Activated naive CD8-positive, alpha-beta T cell treated with anti-CD3 and anti-CD28 coated beads, Interleukin-2, amount 10 ng/mL, durations not matched to agents 7 days and 5 days (primary cell): ENCODE data around the gene LCN10. TPM values are rescaled to one million over a fixed set of nuclear protein-coding genes. Genes with fewer than 3 reads are reported as not detected.
"Not testable (repeated sequence)": the region's sequence is repeated elsewhere in the genome, so short reads cannot be mapped to it uniquely, and the experiment has no call there.

Experiments used
- ATAC-seq: fragments of 150-1000 bp; cut with Tn5 transposase; one replicate; pipeline ENCODE4 v1.10.0; 2021; ENCODE audit warnings: low read depth, moderate library complexity
- POLR2A ChIA-PET: fragments of 350-600 bp; sonication (Branson Sonifier 250); formaldehyde crosslinking; loops from one replicate; lab custom pipeline; 2021; ENCODE audit warnings: antibody characterized with exemption; lab: Charles Lee
- DNase-seq: peaks from one replicate; pipeline ENCODE4 v3.0.0; 2021
- H3K27ac Mint-ChIP-seq: one replicate; pipeline ENCODE4 v1.8.0; 2022; ENCODE audit warnings: mild to moderate bottlenecking, mixed read lengths
- H3K27me3 Mint-ChIP-seq: one replicate; pipeline ENCODE4 v1.8.0; 2022; ENCODE audit warnings: mild to moderate bottlenecking, moderate library complexity, mixed read lengths
- H3K36me3 Mint-ChIP-seq: one replicate; pipeline ENCODE4 v1.8.0; 2021; ENCODE audit warnings: mild to moderate bottlenecking, mixed read lengths
- H3K4me1 Mint-ChIP-seq: one replicate; pipeline ENCODE4 v1.8.0; 2021; ENCODE audit warnings: mixed read lengths
- H3K4me3 Mint-ChIP-seq: one replicate; pipeline ENCODE4 v1.8.0; 2022; ENCODE audit warnings: mild to moderate bottlenecking, moderate library complexity, mixed read lengths
- H3K9me3 Mint-ChIP-seq: one replicate; pipeline ENCODE4 v1.8.0; 2021; ENCODE audit warnings: mixed read lengths
- total RNA-seq, 2 experiments: library from RNA; stranded (reverse); gene quantifications; one replicate each; pipeline ENCODE4 v1.2.3, GENCODE V29; 2021

Gene LCN10
- total RNA-seq, 2 experiments from 2014 or later, result 1.00 to 1.0 TPM

DNA sequence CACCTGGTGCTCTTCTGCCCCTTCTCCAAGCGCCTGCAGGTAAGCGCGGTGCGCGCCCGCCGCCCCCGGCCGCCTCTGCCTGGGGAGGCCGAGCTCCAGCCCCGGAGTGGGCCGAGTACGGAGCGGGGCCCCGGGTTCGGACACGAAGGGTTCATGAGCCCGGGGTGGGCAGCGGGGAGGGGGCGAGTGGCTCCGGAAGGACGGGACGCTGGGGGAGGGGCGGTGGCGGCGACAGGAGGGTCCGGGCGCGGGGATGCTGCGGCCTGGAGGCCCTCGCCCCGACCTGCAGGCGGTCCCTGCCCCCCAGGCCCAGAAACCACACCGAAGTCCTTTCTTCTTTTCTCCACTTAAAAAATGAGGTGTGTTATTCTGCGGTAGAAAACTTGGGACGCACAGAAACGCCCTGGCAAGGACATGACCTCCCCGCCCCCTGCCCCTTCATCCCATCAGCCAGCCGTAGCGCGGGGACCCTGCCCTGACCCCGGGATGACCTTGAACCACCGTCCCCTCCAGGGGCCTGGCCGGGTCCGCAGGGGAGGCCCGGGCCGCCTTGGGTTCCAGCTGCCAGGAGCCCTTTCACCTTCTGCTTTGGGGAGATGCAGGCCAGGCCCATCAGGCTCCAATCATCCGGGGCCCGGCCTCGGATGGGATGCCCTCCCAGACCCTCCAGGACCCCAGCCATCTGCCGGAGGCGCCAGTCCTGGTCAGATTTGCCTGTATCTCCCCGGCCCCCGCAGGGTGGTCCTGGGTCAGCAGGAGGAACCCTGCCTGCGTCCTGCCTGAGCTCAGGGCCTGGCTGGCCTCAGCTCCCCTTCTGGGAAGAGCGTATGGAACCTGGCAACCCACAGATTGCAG lies 29.8 kb downstream of the LCN10 start:
- no peaks in the 10 kb centered on the region for H3K4me1 Mint-ChIP-seq
- POLR2A ChIA-PET, result interaction anchor here (1.1 to 6.1 kb wide), 3 partner anchors 12 to 356 kb away, joined by 3 to 46 read pairs (median 4); no protein-coding TSS in a partner anchor
- ATAC-seq (no peak), DNase-seq (peak; percentile 35)
- peaks cover 31% of the 10 kb centered on the region for H3K27me3 Mint-ChIP-seq
- no peaks in the 10 kb centered on the region for H3K36me3 Mint-ChIP-seq
- no peak overlapping the region for H3K27ac Mint-ChIP-seq
- no peak overlapping the region for H3K4me3 Mint-ChIP-seq
- H3K9me3 Mint-ChIP-seq, result no peaks in the 10 kb centered on the region

DNA sequence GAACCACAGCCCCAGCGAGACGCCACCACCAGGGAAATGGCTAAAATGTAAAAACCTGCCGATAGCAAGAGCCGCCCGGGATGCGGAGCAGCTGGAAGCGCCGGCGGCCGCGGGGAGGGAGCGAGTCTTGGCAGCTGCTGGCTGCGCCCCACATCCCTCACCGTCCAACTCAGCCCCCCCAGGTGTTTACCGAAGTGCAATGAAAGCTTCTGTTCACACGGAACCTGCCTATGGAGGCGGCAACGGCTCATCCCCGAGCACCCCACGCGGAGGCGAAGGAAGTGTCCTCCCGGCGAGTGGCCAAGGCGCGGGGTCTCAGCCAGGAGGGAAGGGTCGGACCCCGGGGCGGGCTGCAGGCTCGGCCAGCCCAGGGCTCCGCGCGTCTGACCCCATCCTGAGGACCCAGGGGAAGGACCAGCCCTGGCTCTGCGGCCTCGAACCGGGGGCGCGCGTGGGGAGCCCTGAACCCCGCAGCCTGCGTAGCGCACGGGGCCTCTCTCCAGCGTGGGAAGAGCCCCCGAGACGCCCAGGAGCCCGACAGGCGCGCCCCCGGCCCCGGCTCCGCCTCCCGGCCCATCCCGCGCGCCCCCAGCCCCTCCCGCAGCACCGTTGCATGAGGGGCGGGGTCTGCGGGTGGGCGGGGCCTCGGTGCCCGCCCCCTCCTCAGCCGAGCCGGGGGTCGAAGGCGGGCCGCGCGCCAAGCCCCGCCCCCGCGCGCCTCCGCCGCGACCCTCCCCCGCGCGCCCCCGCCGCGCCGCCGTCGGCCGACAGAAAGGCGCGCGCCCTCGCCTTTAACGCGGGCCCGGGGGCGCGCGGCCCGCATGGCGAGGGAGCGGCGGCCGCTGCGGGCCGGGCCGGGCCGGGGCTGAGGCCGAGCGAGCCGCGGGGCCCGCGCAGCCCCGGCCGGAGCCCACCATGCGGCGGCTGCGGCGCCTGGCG lies 30.7 kb downstream of the LCN10 start, which contains the start of gene DIPK1B:
DIPK1B (plus strand) TSS at position 822 of the 939 bp plus-strand sequence; CDS start at position 916, 94 bp downstream.
- H3K4me3 Mint-ChIP-seq, result peak within 1 kb of the TSS; percentile 50
- peaks cover 31% of the 10 kb centered on the region for H3K27me3 Mint-ChIP-seq
- H3K4me1 Mint-ChIP-seq, result no peaks in the 10 kb centered on the region
- no peaks in the 10 kb centered on the region for H3K9me3 Mint-ChIP-seq
- H3K27ac Mint-ChIP-seq, result no peak within 1 kb of the TSS
- ATAC-seq (peak; percentile 24), DNase-seq (peak; percentile 38)
- POLR2A ChIA-PET, result interaction anchor here (0.9 to 6.1 kb wide), 3 partner anchors 8 to 357 kb away, joined by 3 to 46 read pairs (median 3); no protein-coding TSS in a partner anchor
- H3K36me3 Mint-ChIP-seq, result no peaks in the 10 kb centered on the region

DNA sequence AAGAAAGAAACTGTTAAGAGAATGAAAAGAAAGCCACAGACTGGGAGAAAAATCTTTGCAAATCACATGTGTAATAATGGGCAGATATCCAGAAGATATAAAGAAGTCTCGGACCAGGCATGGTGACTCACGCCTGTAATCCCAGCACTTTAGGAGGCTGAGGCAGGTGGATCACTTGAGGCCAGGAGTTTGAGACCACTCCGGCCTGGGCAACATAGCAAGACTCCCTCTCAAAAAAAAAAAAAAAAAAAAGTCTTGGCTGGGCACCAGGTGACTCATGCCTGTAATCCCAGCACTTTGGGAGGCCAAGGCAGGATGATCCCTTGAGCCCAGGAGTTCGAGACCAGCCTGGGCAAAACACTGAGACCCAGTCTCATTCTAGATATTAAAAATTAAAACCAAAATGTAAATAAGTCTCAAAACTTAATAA lies 31.5 kb downstream of the LCN10 start:
- H3K27me3 Mint-ChIP-seq, result peaks cover 33% of the 10 kb centered on the region
- POLR2A ChIA-PET, result interaction anchor here (0.7 to 6.1 kb wide), 4 partner anchors 9 to 326 kb away, joined by 3 to 46 read pairs (median 4); no protein-coding TSS in a partner anchor

DNA sequence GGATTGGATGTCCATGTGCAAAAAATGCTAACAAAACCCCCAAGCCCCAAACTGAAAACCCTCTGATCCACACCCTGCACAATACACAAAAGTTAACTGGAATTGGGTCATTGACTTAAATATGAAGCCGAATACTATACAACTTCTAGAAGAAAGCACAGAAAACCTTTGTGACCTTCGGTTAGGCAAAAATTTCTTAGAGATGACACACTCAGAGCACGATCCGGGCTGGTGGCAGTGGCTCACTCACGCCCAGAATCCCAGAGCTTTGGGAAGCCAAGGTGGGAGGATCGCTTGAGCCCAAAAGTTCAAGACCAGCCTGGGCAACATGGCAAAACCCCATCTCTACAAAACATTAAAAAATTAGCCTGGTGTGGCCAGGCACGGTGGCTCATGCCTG lies 32.2 kb downstream of the LCN10 start:
- POLR2A ChIA-PET, result interaction anchor here (0.7 kb wide), 2 partner anchors 28 to 326 kb away, joined by 4 to 5 read pairs; no protein-coding TSS in a partner anchor
- H3K27ac Mint-ChIP-seq, result no peak overlapping the region
- no peak for DNase-seq
- ATAC-seq, result no peak
- no peak overlapping the region for H3K4me3 Mint-ChIP-seq
- peaks cover 38% of the 10 kb centered on the region for H3K27me3 Mint-ChIP-seq
- H3K36me3 Mint-ChIP-seq, result no peaks in the 10 kb centered on the region
- no peaks in the 10 kb centered on the region for H3K9me3 Mint-ChIP-seq
- no peaks in the 10 kb centered on the region for H3K4me1 Mint-ChIP-seq

More for the DNA sequence above, 31.5 kb downstream of the LCN10 start:
- not testable (repeated sequence) for H3K4me1 Mint-ChIP-seq, H3K27ac Mint-ChIP-seq, H3K9me3 Mint-ChIP-seq, DNase-seq, ATAC-seq, H3K36me3 Mint-ChIP-seq
- peak overlapping the region; percentile 11 for H3K4me3 Mint-ChIP-seq

DNA sequence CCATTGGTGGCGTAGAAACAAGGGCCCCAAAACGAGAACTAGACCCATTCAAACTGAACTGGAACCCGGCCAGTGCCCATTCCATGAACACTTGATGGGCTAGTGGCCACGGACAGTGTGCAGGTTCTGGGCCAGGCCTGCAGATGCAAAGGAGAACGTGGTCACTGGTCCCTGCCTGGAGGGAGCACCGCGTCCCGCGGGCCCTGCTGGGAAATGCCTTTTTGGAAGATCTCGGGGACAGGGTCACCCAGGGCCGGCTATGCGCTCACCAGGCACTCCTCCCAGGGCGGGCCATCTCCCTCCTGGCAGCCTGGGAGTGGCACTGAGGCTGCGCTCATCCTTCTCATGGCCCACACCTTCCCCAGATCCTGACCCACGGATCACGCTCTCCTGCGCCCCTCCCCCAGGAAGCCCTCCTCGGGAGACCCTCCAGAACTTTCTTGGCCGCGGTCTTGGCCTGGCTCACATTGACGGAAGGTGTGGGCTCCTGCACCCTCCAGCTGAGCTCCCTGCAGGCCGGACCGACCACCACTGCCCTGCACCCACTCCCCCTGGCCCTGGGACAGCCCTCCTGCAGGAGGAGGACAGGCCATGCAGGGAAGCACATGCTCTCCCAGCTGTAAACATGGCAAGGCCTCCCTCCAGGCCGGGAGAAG lies 33.2 kb downstream of the LCN10 start:
- peaks cover 41% of the 10 kb centered on the region for H3K27me3 Mint-ChIP-seq

DNA sequence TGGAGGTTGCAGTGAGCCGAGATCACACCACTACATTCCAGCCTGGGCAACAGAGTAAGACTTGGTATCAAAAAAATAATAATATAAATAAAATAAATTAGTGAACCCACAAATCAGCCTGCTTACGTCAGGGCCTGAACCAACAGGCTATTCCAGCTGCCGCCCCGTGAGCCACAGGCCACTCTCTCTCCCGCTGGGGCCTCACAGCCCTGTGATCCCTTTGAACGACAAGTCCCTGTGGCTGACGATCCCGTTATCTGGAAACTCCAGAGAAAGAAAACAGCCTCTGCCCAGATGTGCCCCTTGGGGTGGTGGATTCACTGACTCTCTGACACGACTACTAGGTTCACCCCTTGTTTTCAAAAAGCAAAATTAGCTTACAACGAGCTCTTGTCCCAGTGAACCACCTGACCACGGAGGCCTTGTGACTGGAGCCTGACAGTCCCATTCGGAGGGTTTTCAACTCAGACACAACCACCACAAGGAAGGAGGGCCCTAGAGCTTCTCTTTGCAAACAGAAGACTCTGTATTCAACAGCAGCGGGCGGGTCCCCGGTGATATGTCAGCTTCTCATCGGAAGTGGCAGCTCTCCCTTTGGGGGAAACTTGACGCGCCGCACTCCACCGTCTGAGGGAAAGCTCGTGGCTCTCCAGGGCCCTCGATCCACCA lies 34.8 kb downstream of the LCN10 start:
- no peak for ATAC-seq
- H3K27ac Mint-ChIP-seq, result no peak overlapping the region
- peaks cover 29% of the 10 kb centered on the region for H3K27me3 Mint-ChIP-seq
- no peaks in the 10 kb centered on the region for H3K36me3 Mint-ChIP-seq
- H3K4me1 Mint-ChIP-seq, result peaks cover 6% of the 10 kb centered on the region
- POLR2A ChIA-PET, result interaction anchor here (1.4 to 1.6 kb wide), 2 partner anchors 19 to 22 kb away, joined by 4 to 8 read pairs; no protein-coding TSS in a partner anchor
- no peak for DNase-seq
- H3K9me3 Mint-ChIP-seq, result no peaks in the 10 kb centered on the region
- no peak overlapping the region for H3K4me3 Mint-ChIP-seq

More for the DNA sequence above, 33.2 kb downstream of the LCN10 start:
- DNase-seq, result no peak
- Mint-ChIP-seq H3K27ac (no peak overlapping the region), H3K4me3 (no peak overlapping the region), H3K36me3 (no peaks in the 10 kb centered on the region), H3K9me3 (no peaks in the 10 kb centered on the region), H3K4me1 (no peaks in the 10 kb centered on the region)
- no peak for ATAC-seq
- POLR2A ChIA-PET, result no interaction called here

GRCh38 chr9:136707011-136707410 lies 35.7 kb downstream of the LCN10 start:
- Mint-ChIP-seq H3K4me1 (peaks cover 6% of the 10 kb centered on the region), H3K4me3 (no peak overlapping the region), H3K27ac (no peak overlapping the region), H3K9me3 (no peaks in the 10 kb centered on the region), H3K27me3 (peaks cover 29% of the 10 kb centered on the region), H3K36me3 (no peaks in the 10 kb centered on the region)
- ATAC-seq (no peak), DNase-seq (no peak)
- POLR2A ChIA-PET, result interaction anchor here (1.4 to 2.4 kb wide), 2 partner anchors 21 kb away, joined by 4 to 9 read pairs; no protein-coding TSS in a partner anchor

DNA sequence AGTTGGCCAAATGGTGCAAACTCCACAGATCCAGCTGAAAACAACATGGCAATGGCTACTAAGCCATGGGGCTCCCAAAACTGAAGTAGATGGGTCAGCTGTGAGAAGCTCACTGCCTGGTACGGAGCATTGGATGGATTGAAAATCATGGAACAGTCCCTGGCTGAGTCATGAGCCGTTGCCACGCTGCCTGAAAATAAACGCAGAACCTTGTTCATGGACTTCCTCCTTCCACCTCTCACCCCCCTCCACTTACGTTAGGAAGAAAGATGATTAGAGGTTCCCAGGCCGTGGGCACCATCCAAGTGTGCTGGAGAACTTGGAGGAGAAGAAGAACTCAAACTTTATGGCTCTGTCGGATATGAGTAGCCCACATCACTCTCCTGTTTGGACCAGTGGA lies 37.2 kb downstream of the LCN10 start:
- Mint-ChIP-seq H3K4me3 (no peak overlapping the region), H3K27me3 (peaks cover 16% of the 10 kb centered on the region), H3K27ac (no peak overlapping the region), H3K4me1 (peaks cover 14% of the 10 kb centered on the region), H3K36me3 (no peaks in the 10 kb centered on the region), H3K9me3 (no peaks in the 10 kb centered on the region)
- POLR2A ChIA-PET, result interaction anchor here (0.9 to 2.4 kb wide), 2 partner anchors 22 to 176 kb away, joined by 3 to 9 read pairs; no protein-coding TSS in a partner anchor
- no peak for DNase-seq
- no peak for ATAC-seq

DNA sequence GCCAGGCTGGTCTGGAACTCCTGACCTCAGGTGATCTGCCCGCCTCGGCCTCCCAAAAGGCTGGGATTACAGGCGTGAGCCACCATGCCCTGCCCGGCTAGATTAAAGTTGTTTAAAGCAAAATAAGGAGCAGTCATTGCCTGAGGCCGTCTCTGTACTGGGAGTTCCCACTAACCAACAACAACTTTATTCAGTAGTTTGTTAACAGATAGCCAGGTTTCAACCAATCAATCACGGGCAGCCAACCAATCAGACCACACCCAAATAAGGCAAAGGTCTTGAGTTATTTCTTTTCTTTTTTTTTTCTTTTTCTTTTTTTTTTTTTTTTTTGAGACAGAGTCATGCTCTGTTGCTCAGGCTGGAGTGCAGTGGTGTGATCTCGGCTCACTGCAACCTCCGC lies 38.0 kb downstream of the LCN10 start:
- not testable (repeated sequence) for H3K27ac Mint-ChIP-seq, H3K9me3 Mint-ChIP-seq, ATAC-seq, H3K4me3 Mint-ChIP-seq, DNase-seq, H3K36me3 Mint-ChIP-seq
- Mint-ChIP-seq H3K27me3 (peaks cover 13% of the 10 kb centered on the region), H3K4me1 (peaks cover 18% of the 10 kb centered on the region)
- POLR2A ChIA-PET, result interaction anchor here (0.9 to 2.4 kb wide), 2 partner anchors 23 to 177 kb away, joined by 3 to 9 read pairs; no protein-coding TSS in a partner anchor

DNA sequence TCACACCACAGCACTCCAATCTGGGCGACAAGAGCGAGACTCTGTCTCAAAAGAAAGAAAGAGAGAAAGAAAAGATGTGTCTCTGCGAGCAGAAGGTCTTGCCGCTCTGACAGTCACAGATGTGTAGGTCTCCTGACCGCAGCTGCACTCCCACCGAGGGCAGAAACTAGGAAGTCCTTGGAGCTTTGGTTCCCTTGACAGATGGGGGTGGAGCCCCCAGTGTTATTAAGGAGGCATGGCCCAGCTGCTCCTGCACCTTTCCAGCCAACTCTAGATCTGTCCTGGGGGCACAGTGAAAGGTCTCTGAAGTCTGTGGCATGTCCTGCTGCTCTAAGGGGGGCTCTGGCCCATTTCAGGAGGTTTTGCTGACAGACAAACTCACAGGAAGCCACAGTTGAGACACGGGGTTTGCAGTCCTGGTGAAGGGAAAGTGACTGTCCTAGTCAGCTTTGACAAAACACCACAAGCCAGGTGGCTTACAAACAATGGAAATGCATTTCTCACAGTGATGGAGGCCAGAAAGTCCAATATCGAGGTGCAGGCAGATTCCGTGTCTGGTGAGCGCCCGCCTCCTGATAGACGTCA lies 39.4 kb downstream of the LCN10 start:
- H3K4me3 Mint-ChIP-seq, result no peak overlapping the region
- peaks cover 19% of the 10 kb centered on the region for H3K27me3 Mint-ChIP-seq
- peaks cover 18% of the 10 kb centered on the region for H3K4me1 Mint-ChIP-seq
- POLR2A ChIA-PET, result interaction anchor here (4.0 kb wide), 1 partner anchor 24 kb away, joined by 52 read pairs; no protein-coding TSS in a partner anchor
- no peak for ATAC-seq
- H3K36me3 Mint-ChIP-seq, result no peaks in the 10 kb centered on the region
- H3K9me3 Mint-ChIP-seq, result no peaks in the 10 kb centered on the region
- DNase-seq, result no peak
- peak overlapping the region; percentile 23 for H3K27ac Mint-ChIP-seq

GRCh38 chr9:136701668-136702053 lies 41.1 kb downstream of the LCN10 start:
- peak overlapping the region; percentile 88 for H3K4me3 Mint-ChIP-seq
- POLR2A ChIA-PET, result interaction anchor here (0.7 to 4.0 kb wide), 3 partner anchors 13 to 28 kb away, joined by 4 to 52 read pairs (median 5); no protein-coding TSS in a partner anchor
- no peak for ATAC-seq

More at GRCh38 chr9:136701668-136702053, 41.1 kb downstream of the LCN10 start:
- Mint-ChIP-seq H3K9me3 (no peaks in the 10 kb centered on the region), H3K27me3 (peaks cover 26% of the 10 kb centered on the region), H3K4me1 (peaks cover 23% of the 10 kb centered on the region), H3K36me3 (no peaks in the 10 kb centered on the region), H3K27ac (peak overlapping the region; percentile 92)
- no peak for DNase-seq
